IPS-20b (cell line): Measurements from ENCODE around the gene TSHZ1.
A peak's percentile ranks its signal among the peaks of the same experiment; 100 is the strongest.

ENCODE experiments used
- H3K27ac ChIP-seq: one replicate; pipeline ENCODE4 v1.5.1; 2013; ENCODE audit warnings: low read length
- H3K27me3 ChIP-seq: 2 replicates; pipeline ENCODE4 v1.6.1; 2013; ENCODE audit warnings: mild to moderate bottlenecking, low read length, inconsistent platforms; ENCODE audit not compliant: insufficient read depth
- H3K36me3 ChIP-seq: 2 replicates; pipeline ENCODE4 v1.6.1; 2013; ENCODE audit warnings: low read depth, mild to moderate bottlenecking, inconsistent platforms, low read length, moderate library complexity; ENCODE audit not compliant: insufficient read depth
- H3K4me1 ChIP-seq: 2 replicates; pipeline ENCODE4 v1.6.1; 2013; ENCODE audit warnings: mild to moderate bottlenecking, control low read depth, inconsistent platforms, low read length, moderate library complexity; ENCODE audit not compliant: insufficient read depth
- H3K4me3 ChIP-seq: 2 replicates; pipeline ENCODE4 v1.5.1; 2013; ENCODE audit warnings: mild to moderate bottlenecking, low read length, inconsistent platforms
- H3K9ac ChIP-seq: 2 replicates; pipeline ENCODE4 v1.6.1; 2013; ENCODE audit warnings: low read depth, mild to moderate bottlenecking, inconsistent platforms, low read length, moderate library complexity
- H3K9me3 ChIP-seq: 2 replicates; pipeline ENCODE4 v1.6.1; 2013; ENCODE audit warnings: mild to moderate bottlenecking, low read depth, low read length, inconsistent platforms; ENCODE audit not compliant: insufficient read depth

TSHZ1 gene

DNA sequence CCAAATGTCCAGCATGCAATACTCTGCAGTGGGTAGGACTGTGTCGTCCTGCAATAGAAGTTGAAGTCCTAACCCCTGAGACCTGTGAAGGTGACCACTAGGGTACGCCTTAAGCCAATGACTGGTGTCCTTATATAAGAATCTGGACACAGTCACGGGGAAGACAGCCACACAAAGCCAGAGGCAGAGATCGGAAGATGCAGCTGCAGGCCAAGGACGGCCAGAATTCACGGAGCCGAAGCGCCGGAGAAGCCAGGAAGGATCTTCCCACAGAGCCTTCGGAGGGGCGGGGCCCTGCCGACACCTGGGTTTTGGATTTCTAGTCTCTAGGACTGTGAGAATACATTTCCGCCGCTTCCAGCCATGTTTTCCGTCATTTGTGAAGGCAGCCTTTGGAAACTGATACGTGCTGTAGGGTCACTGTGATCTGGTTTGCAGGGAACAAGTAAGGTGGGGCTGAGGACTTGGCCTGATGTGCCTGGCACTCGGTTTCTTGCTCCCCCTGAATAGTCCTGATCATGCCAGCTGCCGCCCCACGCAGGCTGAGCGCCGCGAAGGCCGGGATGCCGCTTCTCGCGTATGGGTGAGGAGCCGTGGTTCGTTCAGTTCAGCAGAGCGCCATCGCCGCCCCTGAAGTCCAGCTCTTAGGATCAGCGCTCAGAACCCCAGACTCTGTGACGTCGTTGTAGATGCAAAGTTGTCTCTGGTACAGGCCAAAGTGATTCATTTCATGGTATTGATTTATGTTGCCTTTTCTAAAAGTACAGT is 40.4 kb upstream of the TSHZ1 start:
- no peak overlapping the region for H3K9ac ChIP-seq
- no peak overlapping the region for H3K27ac ChIP-seq
- H3K4me3 ChIP-seq: no peak overlapping the region
- no peaks in the 10 kb centered on the region for H3K36me3 ChIP-seq
- H3K27me3 ChIP-seq: no peaks in the 10 kb centered on the region
- no peaks in the 10 kb centered on the region for H3K4me1 ChIP-seq
- H3K9me3 ChIP-seq: no peaks in the 10 kb centered on the region

DNA sequence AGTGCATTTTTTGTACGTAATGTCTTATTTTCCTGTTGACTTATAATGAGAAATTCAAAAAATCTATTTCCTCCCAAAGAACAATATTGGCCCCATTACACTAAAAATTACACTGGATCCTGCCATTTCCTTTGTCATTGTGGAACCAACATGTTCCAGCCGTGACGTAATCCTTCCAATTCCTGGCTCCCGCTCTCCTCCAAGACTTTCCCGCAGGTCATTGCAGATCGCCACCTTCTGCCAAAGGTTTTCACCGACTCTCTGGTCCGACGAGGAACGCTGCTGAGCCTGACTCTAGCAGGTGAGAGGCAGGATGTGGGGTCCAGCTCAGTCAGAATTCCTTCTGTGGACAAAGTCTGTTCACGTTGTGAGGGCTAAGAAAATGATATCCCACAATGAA is 39.7 kb upstream of the TSHZ1 start:
- Histone ChIP-seq H3K4me1 (no peaks in the 10 kb centered on the region), H3K9me3 (no peaks in the 10 kb centered on the region), H3K9ac (no peak overlapping the region), H3K4me3 (no peak overlapping the region), H3K27me3 (no peaks in the 10 kb centered on the region), H3K27ac (no peak overlapping the region), H3K36me3 (no peaks in the 10 kb centered on the region)

DNA sequence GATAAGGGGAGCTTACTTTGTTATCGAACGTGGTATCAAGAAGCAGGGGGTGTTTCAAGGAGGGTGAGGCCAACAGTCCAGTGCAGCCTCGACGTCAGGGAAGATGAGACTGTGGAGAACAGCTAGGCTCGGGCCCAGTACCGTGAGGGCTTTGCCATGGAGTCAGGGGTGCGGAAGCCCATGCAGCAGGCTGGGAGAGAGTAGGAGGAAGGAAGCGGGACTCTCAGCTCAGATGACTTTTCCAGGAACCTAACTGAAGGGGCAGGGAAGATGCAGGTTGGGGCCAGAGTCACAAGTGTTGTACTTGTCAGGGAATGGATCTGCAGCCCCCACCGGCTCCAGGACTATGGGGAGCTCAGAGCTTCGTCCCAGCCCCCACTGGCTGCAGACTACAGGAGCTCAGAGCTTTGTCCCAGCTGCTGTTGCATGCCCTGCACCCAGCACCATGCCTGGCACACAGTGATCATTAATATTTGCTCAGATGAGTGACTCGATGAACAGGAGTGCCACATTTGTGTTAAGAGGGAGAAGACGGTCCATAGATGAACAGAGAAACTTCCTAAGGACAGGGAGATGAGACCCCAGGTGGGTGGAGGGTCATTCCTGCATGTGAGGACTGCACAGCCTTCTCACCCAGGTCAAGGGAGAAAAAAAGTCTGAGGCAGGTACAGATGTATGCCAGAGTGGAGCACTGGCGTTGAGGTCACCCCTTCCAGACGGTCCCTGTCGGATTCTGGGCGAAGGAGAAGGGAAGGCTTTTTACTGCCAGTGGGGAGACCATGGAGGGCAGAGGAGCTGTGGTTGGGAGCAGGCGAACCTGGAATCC is 38.1 kb upstream of the TSHZ1 start:
- Histone ChIP-seq H3K27me3 (no peaks in the 10 kb centered on the region), H3K9me3 (no peaks in the 10 kb centered on the region), H3K36me3 (no peaks in the 10 kb centered on the region), H3K9ac (0 out of 2 replicates have a peak overlapping the region, but pooled peaks have one; percentile 11), H3K4me3 (no peak overlapping the region), H3K27ac (no peak overlapping the region), H3K4me1 (no peaks in the 10 kb centered on the region)

DNA sequence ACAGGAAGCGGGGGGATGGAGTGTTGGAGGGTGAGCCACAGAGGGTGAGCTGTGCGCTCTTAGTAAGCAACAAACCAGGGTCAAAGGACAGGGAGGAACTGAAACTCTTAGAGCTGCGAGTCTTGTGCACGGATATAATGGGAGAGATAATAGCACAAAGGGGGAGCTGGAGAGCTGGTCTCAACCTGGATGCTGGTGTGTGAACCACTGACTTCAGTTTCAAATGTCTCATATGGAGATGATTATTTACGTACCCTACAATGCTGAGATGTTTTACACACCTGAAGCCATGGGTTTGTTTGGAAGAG is 37.5 kb upstream of the TSHZ1 start:
- no peak overlapping the region for H3K4me3 ChIP-seq
- no peaks in the 10 kb centered on the region for H3K36me3 ChIP-seq
- no peak overlapping the region for H3K27ac ChIP-seq
- no peaks in the 10 kb centered on the region for H3K4me1 ChIP-seq
- 0 out of 2 replicates have a peak overlapping the region, but pooled peaks have one; percentile 11 for H3K9ac ChIP-seq
- H3K9me3 ChIP-seq: no peaks in the 10 kb centered on the region
- H3K27me3 ChIP-seq: no peaks in the 10 kb centered on the region

DNA sequence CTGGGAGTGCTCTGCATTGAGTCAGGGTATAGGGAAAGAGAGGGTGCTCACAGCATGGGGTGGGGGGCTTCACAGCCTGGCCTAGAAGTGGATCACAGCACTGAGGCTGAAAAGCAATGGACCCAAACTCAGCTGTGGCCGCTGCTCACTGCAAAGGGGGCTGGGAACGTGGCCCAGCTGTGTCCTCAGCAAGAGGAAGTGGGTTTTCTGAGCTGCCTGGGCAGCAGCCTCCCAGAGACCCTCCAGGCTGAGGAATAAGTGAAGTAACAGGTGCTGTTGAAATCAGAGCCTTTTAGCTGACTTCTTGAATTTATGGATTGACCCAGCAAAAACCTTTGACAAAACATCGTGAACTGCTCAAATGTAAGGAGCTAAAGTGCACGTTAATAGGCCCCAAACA is 36.9 kb upstream of the TSHZ1 start:
- H3K4me3 ChIP-seq: no peak overlapping the region
- H3K27ac ChIP-seq: no peak overlapping the region
- H3K9me3 ChIP-seq: no peaks in the 10 kb centered on the region
- H3K9ac ChIP-seq: no peak overlapping the region
- H3K27me3 ChIP-seq: no peaks in the 10 kb centered on the region
- H3K4me1 ChIP-seq: no peaks in the 10 kb centered on the region
- H3K36me3 ChIP-seq: no peaks in the 10 kb centered on the region

DNA sequence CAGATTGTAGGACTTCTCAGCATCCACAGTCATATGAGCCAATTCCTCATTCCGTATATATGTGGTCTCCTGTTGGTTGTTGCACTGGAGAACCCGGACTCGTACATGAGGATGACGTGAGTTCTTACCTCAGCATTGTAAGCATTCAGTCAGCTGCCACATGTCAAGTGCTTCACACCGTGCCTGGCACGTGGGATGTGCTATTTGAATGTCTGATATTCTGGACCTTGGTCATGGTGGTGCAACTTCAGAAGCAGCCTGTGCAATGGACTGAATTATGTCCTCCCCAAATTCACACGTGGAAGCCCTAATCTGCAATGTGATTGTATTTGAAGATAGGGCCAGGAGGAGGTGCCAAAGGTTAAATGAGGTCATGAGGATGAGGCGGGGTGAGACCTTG is 33.7 kb upstream of the TSHZ1 start:
- H3K9me3 ChIP-seq: no peaks in the 10 kb centered on the region
- H3K36me3 ChIP-seq: no peaks in the 10 kb centered on the region
- no peaks in the 10 kb centered on the region for H3K27me3 ChIP-seq
- no peaks in the 10 kb centered on the region for H3K4me1 ChIP-seq
- no peak overlapping the region for H3K4me3 ChIP-seq
- H3K27ac ChIP-seq: no peak overlapping the region
- H3K9ac ChIP-seq: no peak overlapping the region

DNA sequence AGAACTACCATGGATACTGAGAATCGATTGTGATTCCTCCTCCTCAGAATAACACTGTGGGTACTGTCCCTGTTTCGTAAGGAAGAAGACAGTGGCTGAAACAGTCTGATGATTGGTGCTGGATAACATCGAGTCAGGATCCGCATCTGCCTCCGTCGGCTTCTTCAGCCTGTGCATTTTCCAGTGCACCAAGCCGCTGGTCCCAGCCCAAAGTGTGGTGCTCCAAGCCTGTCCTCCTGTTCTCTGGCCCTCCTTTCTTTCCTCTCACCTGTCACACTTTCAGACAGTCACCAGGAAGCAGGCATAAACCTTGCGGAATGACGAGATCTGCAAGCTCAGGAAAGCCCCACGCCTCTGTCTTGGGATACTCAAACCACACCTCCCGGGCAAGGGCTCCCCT is 32.2 kb upstream of the TSHZ1 start:
- no peak overlapping the region; the same call in 1 of the 2 replicates for H3K9ac ChIP-seq
- no peaks in the 10 kb centered on the region for H3K27me3 ChIP-seq
- H3K36me3 ChIP-seq: no peaks in the 10 kb centered on the region
- no peaks in the 10 kb centered on the region; the same call in 1 of the 2 replicates for H3K4me1 ChIP-seq
- H3K9me3 ChIP-seq: no peaks in the 10 kb centered on the region
- no peak overlapping the region for H3K27ac ChIP-seq
- no peak overlapping the region for H3K4me3 ChIP-seq

DNA sequence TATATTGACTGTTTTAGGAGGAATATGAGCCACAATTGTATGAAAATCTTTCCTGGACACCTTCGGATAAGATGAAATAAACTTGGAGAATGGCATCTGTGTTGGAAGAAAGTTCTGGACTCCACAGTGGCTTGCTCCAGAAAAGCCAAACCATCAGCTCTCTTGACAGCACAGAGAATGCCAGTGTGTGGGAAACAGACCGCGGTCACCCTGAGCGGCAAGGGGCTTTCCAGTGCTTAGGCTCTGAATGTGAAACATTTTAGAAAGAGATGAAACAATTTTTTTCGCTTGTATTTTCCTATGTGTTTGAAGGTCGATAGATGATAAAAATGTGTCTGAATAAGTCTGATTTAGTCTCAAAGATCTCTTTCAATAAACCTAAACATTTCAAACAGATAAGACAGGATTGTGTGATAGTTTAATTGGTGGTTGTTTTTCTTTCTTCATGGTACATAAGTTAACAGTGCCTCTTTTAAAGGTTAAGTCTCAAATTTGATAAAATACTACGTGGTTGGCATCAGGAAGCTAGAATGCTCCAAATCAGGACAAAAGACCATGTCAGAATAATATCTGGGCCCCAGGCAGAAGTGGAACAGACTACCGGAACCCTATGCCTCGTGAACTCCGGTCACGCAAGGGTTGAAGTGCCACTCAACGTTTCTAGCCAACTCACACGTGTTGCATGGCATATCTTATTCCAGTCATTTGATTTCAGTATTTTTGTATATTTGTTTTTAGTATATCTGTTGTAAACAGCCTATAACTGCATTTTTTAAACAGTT is 30.6 kb upstream of the TSHZ1 start:
- Histone ChIP-seq H3K27me3 (no peaks in the 10 kb centered on the region), H3K4me3 (no peak overlapping the region), H3K9ac (no peak overlapping the region), H3K4me1 (no peaks in the 10 kb centered on the region; the same call in 1 of the 2 replicates), H3K9me3 (no peaks in the 10 kb centered on the region), H3K27ac (no peak overlapping the region), H3K36me3 (no peaks in the 10 kb centered on the region)

DNA sequence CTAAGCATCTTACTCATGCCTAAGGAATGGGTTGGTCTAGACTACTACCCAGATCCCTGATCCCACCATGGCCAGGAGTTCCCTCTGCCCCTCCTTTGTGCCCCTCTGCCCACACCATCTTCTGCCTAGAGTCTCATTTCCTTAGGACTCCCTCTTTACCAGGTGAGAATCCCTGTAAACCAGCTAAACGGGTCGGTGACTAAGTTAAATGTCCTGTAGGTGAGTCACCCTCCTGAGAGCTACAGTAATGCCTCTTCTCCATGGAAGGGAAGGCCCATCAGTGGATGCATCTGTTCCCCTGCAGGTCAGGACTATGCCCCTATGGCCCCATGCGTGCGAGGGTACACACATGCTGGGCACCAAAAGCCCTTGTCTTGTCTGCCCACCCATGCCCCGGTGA is 27.1 kb upstream of the TSHZ1 start:
- Histone ChIP-seq H3K9me3 (no peaks in the 10 kb centered on the region), H3K36me3 (no peaks in the 10 kb centered on the region), H3K9ac (no peak overlapping the region), H3K27me3 (no peaks in the 10 kb centered on the region), H3K4me3 (no peak overlapping the region), H3K27ac (no peak overlapping the region), H3K4me1 (no peaks in the 10 kb centered on the region; the same call in 1 of the 2 replicates)

DNA sequence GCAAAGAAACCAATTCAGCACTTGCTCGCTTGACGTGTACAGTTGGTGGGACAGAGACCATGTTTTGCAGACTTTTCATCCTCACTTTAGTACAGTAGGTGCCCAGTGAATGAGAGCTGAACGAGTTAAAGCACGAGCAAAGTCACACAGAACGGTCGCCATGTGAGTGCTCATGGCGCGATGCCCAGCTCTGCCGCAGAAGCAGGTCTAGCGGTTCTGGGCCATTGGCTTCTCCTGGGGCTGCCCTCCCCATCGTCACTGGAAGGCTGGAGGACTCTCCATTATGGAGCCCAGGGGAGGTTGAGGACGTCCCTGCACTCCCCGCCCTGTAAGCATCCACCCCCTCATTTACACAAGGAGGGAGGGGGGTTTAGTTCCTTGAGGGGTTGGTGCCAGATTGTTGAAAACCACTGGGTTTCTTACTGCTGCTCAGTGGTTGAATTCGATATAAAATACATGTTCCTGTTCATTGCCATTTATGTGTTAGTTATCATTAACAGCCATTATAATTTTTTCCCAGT is 26.6 kb upstream of the TSHZ1 start:
- Histone ChIP-seq H3K4me1 (no peaks in the 10 kb centered on the region; the same call in 1 of the 2 replicates), H3K9me3 (no peaks in the 10 kb centered on the region), H3K27me3 (no peaks in the 10 kb centered on the region), H3K4me3 (no peak overlapping the region), H3K9ac (no peak overlapping the region), H3K27ac (no peak overlapping the region), H3K36me3 (no peaks in the 10 kb centered on the region)

DNA sequence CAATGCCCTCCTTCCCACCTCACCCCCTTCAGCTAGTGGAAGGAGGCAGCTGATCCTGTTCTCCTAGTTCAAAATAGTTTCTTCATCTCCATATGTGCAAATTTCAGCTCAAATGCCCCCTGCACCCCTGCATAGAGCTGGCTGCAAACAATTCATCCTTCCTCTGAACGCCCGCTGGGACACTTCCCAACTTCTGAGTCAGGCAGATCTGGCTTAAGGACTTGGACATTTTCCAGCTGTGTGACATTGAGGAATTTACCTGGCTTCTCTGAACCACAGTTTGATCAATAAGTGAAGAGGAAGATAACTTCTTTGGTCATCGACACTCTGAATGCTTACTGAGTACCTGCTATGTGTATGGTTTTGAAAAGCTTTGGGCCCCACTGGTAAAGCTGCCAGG is 25.1 kb upstream of the TSHZ1 start:
- Histone ChIP-seq H3K4me1 (no peaks in the 10 kb centered on the region; the same call in 1 of the 2 replicates), H3K9ac (no peak overlapping the region), H3K27me3 (no peaks in the 10 kb centered on the region), H3K9me3 (no peaks in the 10 kb centered on the region), H3K4me3 (no peak overlapping the region), H3K36me3 (no peaks in the 10 kb centered on the region), H3K27ac (no peak overlapping the region)
